Stimulated activated CD8-positive, alpha-beta memory T cell treated with anti-CD3 and anti-CD28 coated beads, Interleukin-7, amount 100 ng/mL, for 4 hours (primary cell): ENCODE data around the gene THEM4.
"Not testable (repeated sequence)": the region's sequence is repeated elsewhere in the genome, so short reads cannot be mapped to it uniquely, and the experiment has no call there.

Experiments used
- DNase-seq, 2 donors: peaks; one replicate each; pipeline ENCODE4 v3.0.0-alpha.2; 2020; ENCODE audit warnings: low read depth in 2 of 2

Gene THEM4

DNA sequence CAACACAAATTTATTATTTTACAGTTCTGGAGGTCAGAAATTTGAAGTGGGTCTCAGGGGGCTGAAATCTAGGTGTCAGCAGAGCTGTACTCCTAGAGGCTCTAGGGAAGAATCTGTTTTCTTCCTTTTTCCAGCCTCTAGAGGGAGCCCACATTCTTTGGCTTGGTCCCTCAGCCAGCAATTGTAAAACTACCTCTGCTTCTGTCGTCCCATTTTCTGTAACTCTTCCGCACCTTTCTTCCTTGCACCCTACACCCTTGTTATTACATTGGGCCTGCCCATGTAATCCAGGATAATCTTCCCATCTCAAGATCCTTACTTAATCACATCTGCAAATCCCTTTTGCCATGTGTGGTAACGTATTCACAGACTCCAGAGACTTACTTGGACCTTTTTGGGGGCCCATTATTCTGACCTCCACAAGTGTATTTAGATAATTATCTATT, 24.8 kb upstream of the THEM4 start:
- DNase-seq = peak in 1 of 2 donors; percentile 21

GRCh38 chr1:151924691-151925587, 15.6 kb upstream of the THEM4 start:
- DNase-seq = no peak

- no peak for DNase-seq
Measured at GRCh38 chr1:151923422-151923821, 14.1 kb upstream of the THEM4 start.

DNA sequence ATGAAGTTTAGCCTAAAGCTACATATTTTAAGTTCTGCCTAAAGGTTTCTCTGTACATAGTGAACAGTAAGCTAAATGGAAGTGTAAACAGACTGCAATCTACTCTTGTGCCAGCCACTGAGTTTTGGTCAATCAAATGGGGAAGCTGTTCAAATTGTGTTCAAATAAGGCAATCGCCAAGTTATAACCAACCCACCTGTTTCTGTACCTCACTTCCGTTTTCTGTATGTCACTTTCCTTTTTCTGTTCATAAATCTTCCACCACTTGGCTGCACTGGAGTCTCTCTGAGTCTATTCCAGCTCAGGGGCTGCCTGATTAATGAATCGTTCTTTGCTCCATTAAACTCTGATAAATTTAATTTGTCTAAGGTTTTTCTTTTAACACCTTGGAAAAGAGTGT, 10.8 kb upstream of the THEM4 start:
- no peak for DNase-seq

- no peak for DNase-seq
Measured at GRCh38 chr1:151918819-151919610, 9.7 kb upstream of the THEM4 start.

DNA sequence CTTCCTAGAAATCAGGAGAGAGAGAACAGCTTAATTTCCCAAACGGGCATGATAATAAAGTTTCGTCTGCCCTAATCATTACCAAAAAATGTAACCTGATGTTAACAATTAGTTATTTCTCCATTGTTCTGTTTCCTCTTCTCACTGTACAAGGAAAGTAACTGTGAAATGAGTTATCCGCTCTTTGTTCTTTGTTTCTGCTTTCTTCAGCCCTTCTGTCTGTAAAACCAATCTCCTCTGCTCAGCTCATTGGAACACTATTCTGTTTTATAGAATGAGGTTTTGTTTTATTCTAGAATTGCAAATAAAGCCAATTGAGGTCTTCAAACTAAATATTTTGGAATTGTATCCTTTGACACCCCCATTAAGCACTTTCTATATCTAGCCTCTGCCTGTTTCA, 8.8 kb upstream of the THEM4 start:
- no peak for DNase-seq

DNA sequence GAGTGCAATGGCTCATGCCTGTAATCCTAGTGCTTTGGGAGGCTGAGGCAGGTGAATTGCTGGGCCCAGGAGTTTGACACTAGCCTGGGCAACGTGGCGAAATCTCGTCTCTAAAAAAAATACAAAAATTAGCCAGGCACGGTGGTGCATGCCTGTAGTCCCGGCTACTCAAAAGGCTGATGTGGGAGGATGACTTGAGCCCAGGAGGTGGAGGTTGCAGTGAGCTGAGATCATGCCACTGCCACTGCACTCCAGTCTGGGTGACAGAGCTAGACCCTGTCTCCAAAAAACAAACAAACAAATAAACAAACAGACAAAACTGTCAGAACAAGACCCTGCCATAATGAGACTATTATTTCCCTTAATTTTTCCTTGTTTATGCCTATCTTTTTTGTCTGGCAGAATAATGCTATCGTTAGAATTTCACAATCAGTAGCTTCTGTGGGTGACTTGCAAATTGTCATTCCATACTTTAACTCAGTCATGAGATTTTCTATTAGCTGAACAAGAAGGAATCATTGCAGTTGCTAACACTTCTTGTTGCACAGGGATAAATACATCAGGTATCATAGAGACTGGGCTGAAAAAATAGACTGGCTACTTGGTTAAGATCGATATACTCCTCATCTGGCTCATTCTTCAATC, 7.5 kb upstream of the THEM4 start:
- DNase-seq = no peak

- DNase-seq = no peak
Measured at GRCh38 chr1:151915061-151915686, 5.9 kb upstream of the THEM4 start.

- no peak for DNase-seq
Measured at GRCh38 chr1:151914076-151914475, 4.8 kb upstream of the THEM4 start.

DNA sequence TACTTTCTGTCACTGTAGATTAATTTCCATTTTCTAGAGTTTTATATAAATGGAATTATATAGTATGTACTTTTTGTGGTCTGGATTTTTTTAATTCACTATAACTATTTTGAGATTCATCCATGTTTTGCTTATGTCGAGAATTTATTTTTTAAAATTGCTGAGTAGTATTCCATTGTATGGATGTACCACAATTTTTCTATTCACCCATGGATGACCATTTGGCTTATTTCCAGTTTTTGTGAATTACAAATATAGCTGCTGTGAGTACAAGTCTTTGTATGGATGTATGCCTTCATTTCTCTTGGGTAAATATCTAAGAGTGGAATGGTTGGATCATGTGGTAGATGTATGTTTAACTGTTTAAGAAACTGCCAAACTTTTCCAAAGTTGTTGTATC, 3.7 kb upstream of the THEM4 start:
- DNase-seq = no peak

DNA sequence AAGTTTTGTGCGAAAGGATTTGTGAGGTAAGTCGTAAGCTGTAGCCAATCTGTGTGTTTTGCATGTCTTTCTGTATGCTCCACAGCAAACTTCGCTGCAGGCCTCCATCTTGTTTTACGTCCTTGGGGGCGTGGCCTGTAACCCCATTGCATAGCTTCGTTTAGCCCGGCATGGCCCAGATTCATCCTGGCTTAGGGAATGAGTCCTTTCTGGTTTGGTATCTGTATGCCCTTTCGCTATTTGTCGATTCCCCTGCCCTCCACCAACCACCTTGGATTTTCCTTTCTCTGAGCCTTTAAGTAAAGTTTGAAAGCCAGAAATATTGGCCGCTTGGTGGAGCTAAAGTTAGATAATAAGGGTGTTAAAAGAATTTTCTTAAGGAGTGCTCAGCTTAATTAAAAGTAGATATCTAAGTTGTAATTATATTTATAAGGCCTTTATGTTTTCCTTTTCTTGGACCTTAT, 1.1 kb downstream of the THEM4 start:
- DNase-seq = no peak

DNA sequence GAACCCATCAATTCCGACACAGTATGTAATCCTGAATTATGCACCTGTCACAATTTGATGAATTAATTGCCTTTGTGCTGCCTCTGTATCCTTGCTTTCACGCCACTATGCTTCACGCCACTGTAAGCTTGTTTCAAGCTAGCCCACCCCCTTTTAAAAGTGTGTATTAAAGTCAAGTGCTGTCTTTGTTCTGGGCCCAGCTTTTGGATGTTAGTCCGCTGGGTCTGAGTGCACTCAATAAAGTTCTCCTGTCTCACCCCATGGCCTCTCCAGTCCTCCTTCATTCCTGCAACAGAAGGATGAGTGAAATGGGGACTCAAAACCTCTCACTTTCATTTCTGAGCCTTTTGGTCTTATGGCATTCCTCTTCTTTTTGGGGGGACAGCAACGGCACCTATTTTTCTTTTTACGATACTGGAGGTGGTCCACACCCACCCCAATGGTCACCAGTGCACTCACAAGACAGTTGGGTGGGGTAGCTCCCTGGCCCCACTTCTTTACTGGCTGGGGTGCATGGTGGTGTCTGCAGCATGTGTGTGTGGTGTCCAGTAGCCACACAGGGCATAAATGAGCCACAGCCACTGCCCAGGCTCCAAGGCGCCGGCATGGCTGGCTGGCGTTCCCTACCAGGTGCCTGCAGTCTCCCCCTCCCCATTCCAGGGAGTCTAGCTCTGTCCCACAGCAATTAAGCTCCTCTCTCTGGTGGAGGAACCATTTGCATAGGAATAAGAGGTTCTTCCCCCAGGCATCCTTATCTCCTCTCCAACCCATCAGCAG, 1.8 kb downstream of the THEM4 start:
- DNase-seq = no peak

DNA sequence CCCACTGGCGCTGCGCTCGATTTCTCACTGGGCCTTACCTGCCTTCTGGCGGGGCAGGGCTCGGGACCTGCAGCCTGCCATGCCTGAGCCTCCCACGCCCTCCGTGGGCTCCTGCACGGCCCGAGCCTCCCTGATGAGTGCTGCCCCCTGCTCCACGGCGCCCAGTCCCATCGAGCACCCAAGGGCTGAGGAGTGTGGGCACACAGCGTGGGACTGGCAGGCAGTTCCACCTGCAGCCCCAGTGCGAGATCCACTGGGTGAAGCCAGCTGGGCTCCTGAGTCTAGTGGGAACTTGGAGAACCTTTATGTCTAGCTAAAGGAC, 3.0 kb downstream of the THEM4 start:
- not testable (repeated sequence) for DNase-seq

DNA sequence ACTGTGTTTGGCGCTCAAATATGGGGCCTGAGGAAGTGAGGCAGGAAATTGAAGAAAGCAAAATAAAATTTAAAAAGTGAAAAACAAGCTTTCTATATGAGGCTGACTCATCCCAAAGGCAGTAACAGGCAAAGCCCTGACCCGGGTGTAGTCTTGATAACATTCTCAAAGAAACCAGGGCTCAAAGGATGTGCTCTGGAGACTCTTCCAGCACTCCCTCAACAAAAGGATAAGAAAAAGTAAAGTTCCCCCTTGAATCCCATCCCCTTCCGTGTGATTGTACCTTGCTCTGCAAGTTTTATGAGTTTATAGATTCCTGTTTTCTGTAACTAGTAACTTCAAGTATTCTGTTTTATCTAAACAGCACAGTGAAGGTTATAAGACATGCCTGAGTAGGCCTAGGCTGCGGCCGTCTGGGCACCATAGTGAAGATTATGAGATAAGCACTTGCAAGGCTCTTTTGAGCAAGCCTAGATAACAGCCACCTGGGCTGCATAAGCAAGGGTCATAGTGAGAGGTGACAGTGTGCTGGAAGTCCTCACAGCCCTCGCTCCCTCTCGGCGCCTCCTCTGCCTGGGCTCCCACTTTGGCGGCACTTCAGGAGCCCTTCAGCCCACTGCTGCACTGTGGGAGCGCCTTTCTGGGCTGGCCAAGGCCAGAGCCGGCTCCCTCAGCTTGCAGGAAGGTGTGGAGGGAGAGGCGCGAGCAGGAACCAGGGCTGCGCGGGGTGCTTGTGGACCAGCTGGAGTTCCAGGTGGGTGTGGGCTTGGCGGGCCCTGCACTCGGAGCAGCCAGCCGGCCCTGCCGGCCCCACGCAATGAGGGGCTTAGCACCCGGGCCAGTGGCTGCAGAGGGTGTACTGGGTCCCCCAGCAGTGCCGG, 3.6 kb downstream of the THEM4 start:
- DNase-seq = not testable (repeated sequence)

DNA sequence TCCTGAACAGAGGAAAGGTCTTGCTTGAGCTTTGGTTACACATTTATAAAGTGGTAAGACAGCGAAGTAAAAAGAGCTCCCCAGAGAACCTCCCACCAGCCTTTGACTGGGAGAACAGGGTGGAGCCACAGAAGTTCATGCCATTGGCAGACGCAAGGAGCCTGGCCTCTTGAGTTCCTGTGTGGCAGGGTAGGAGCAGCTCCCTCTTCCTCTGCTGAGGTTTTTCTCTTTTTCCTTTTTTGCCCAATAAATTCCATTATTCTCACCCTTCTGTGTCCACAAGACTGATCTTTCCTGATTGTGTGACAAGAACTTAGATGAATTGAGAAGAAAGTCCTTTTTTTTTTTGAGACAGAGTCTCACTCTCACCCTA, 4.3 kb downstream of the THEM4 start:
- peak; percentile 35 to 48 for DNase-seq

- DNase-seq = no peak
Measured at GRCh38 chr1:151902858-151903257, 6.5 kb downstream of the THEM4 start.

DNA sequence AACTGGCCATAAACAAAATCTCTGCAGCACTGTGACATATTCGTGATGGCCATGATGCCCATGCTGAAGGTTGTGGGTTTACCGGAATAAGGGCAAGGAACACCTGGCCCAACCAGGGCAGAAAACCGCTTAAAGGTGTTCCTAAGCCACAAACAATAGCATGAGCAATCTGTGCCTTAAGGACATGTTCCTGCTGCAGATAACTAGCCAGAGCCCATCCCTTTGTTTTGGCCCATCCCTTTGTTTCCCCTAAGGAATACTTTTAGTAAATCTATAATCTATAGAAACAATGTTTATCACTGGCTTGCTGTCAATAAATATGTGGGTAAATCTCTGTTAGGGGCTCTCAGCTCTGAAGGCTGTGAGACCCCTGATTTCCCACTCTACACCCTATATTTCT, 8.5 kb downstream of the THEM4 start:
- DNase-seq = not testable (repeated sequence)

DNA sequence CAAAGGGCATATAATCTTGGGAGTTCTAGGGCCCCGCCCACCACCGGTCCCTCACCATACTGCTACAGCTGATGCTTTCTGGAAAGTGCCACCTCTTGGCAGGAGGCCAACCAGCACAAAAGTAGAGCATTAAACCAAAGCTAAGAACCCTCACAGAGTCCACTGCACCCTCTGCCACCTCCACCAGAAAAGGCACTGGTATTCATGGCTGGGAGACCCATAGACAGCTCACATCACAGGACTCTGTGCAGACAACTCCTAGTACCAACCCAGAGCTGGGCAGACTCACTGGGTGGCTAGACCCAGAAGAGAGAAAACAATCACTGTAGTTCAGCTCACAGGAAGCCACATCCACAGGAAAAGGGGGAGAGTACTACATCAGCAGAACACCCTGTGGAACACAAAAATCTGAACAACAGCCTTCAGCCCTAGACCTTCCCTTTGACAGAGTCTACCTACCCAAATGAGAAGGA, 10.8 kb downstream of the THEM4 start:
- peak; percentile 8 to 30 for DNase-seq

DNA sequence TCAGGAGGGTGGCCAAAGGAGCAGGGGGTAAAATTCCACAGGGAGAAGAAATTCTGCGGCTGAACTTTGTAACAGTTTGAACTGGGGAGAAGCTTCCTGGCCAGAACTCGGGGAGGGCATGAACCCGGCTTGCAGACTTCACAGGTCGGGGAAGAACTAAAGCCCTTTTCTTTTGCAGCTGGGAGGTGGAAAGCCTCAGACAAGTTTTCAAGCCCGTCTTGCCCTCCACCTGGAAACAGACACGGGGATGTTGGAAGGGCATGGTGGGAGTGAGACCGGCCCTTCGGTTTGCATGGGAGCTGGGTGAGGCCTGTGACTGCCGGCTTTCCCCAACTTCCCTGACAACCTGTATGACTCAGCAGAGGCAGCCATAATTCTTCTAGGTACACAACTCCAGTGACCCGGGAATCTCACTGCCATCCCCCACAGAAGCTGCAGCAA, 11.3 kb downstream of the THEM4 start:
- no peak for DNase-seq
